Gastrocnemius medialis (tissue), 4 donors: ENCODE measurements around the gene CRYGD.

Experiments used
- POLR2A ChIP-seq, 2 donors: fragments of 450-650 bp; IDR thresholded peaks; one replicate each; pipeline ENCODE4 v1.6.1; 2017; ENCODE audit warnings: antibody characterized with exemption in 2 of 2, mild to moderate bottlenecking in 2 of 2, moderate library complexity in 2 of 2
- TF ChIP-seq, protein P1 (sequence below), 5 experiments: fragments of 450-650 bp in 3 of 5; fragments of 200-600 bp in 2 of 5; sonication (generic) in 2 of 5; IDR thresholded peaks in 4 of 5; conservative IDR thresholded peaks in 1 of 5; 1 replicate in 4 of 5; 2 replicates in 1 of 5; pipeline ENCODE4 v1.5.1; 2016 to 2019; ENCODE audit warnings: antibody characterized with exemption in 5 of 5, mild to moderate bottlenecking in 3 of 5, moderate library complexity in 3 of 5

DNA sequence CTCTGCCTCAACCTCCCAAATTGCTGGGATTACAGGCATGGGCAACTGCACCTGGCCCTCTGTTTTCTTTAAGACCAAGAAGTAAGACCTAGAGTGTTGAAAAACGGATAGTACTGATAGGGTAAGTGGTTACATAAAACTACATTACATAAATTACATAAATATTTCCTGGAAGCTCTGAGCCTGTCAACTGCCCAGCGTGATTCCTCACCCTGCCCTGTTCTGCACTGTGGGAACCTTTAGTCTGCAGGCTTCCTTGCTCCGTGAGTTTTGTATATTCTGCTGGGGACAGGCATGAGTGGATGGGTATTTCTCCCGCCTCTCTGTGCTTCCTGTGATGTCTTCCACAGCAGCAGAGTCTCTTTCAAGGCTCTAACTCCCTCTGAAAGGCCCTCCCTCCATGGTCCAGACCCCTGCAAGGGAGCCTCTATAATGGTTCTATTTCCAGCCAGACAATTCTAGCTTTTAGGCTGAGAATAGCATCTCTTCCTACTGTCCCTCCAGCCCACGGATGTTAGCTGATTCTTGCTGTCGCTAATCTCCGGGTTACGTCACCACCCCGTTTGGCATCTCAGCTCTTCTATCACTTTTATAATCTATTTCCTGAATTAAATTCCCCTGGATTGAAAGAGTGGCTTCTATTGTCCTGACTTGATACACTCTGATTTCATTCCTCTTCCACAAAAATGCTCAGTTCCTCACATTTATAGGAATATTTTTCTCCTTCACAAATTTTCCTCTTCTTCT is 49.5 kb downstream of the CRYGD start:
- TF ChIP-seq, protein P1, sequence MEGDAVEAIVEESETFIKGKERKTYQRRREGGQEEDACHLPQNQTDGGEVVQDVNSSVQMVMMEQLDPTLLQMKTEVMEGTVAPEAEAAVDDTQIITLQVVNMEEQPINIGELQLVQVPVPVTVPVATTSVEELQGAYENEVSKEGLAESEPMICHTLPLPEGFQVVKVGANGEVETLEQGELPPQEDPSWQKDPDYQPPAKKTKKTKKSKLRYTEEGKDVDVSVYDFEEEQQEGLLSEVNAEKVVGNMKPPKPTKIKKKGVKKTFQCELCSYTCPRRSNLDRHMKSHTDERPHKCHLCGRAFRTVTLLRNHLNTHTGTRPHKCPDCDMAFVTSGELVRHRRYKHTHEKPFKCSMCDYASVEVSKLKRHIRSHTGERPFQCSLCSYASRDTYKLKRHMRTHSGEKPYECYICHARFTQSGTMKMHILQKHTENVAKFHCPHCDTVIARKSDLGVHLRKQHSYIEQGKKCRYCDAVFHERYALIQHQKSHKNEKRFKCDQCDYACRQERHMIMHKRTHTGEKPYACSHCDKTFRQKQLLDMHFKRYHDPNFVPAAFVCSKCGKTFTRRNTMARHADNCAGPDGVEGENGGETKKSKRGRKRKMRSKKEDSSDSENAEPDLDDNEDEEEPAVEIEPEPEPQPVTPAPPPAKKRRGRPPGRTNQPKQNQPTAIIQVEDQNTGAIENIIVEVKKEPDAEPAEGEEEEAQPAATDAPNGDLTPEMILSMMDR (IDR thresholded peaks at IDR 0.05 in 4 of 5, conservative IDR thresholded peaks at IDR 0.05 in 1 of 5): no peak
- TF ChIP-seq POLR2A (IDR thresholded peaks at IDR 0.05): no peak
